GM18502 (cell line): ENCODE results near the gene CACYBP.
"Not testable (repeated sequence)": the region's sequence is repeated elsewhere in the genome, so short reads cannot be mapped to it uniquely, and the experiment has no call there.

Experiments
- ATAC-seq: cut with Tn5 transposase; IDR thresholded peaks from one replicate; pipeline ENCODE4 v1.9.1; 2021; ENCODE audit warnings: mild to moderate bottlenecking; ENCODE audit not compliant: unreplicated experiment, poor library complexity

Gene CACYBP

GRCh38 chr1:175002910-175003517, 3.3 kb downstream of the CACYBP start:
- ATAC-seq = no peak

DNA sequence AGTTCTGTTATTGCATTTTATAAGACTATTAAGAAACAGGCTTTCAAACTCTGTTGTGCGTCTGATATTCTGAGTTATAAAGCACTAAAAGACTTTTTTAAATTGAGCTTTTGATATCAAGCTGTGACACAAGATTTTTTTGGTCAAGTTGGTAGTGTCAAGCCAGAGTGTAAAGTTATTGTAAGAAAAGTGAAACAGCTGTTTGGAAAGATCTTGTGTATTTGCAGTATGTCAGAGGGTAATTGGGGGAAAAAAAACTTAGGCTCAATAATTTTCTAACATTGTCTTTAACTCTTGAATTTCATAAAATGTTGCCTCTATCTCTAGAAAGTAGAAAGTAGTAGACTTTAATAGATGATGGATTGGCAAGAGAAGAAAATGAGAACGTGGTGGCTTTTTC, 3.8 kb downstream of the CACYBP start:
- ATAC-seq = no peak

DNA sequence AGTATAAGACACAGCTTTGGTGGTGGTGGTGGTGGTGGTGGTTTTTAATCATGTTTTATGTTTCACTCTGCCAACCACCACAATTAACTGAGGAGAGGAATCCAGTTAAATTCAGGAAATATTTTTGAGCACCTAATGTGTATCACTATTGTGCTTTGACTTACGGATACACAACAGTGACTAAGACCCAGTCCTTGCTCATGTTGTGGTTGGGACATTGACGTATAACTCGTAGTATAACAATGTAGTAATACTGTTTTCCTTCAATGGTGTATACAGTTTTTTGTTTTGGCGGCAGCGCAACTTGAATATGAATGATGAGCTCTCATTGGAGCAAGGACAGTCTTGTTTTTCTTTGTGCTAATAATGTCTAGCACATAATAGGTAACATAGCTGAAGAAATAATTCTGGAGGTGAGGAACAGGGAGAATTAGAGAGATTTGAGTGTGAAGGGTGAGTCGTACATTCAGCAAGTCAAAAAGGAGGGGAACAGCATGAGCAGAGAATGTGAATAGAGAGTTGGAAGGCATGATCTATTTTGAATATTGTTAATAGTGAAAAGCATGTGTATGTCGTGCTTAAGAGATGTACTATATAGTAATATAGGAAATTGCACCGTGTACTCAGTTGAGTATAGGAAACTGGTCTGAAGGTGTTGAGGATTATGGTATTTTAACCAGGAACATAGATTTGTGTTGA, 5.5 kb downstream of the CACYBP start:
- ATAC-seq = no peak

DNA sequence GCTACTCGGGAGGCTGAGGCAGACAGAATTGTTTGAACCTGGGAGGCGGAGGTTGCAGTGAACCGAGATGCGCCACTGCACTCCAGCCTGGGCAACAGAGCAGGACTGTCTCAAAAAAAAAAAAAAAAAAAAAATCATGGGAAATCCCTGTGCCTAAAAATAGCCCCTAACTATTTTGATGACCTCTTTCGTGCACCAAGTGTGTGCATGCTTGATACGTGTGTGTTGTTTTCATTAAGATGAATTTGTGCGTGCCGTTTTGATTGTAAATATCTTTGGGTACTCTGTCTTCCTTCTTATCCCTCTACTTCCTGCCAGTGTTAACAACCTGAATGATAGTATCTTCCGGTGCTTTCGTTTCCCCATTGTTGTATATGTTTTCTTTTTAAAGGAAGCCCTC, 9.8 kb downstream of the CACYBP start:
- no peak for ATAC-seq

- no peak for ATAC-seq
Observed at GRCh38 chr1:175013445-175013844, 13.7 kb downstream of the CACYBP start.

DNA sequence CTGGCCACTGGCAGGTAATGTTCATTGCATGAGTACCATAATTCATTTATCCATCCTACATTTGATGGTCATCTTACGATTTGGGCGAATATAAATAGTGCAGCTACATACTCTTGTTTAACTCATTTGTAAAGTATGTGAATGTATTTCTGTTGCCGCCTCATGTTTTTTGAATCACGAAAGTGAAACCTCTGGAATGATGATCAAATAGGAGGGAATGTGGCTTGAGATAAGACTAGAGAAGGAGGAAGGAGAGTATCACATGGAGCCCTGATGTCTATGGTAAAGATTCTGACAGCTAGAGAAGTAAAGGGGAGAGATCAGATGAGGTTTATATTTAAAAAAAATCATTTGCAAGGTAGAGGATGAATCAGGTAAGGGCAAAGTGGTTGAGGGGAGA, 15.5 kb downstream of the CACYBP start:
- no peak for ATAC-seq

GRCh38 chr1:175019524-175019923, 19.8 kb downstream of the CACYBP start:
- ATAC-seq = no peak

DNA sequence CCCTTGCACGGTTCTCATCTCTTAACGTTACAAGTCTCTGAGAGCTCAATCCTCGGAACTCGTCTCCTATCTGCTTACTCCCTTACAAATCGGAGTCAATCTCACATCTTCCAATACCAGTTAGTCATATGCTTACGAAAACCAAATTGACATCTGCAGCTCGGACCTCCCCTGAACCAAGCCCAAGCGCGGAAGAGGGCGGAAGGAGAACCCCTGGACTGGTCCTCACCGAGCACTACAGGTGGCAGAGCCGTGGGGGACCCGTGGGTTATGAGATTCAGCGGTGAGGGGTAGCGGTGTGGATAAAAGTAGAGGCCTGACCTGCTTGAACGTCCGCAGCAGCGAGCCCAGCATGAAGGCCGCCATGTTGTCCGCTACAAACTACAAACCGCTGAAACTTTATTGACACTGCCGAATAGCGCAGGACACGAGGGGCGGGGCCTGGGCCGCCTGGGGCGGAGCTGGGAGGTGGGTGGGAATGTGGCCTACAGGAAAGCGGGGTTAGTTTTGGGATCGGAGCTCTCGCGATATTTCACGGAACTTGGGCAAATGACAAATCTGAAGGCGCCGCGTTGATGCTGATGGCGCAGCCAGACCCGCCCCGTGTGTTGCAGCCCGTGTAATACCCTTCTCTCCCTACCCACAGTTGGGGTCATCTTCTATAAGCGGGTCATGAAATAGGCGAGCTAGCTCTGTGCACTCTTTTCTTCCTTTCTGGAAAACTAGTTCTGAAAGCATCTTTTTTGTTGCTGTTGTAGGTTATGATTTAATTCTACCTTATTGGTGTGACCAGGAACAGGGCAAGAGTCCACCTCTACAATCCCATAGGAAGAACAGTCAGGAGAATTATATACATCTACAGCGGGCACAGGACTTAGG, 23.5 kb downstream of the CACYBP start, which contains the start of gene MRPS14:
Gene MRPS14 (minus strand): TSS at position 383 of the 879 bp plus-strand sequence. CDS start 17 bp downstream, at position 366.
- ATAC-seq = peak; percentile 94

- ATAC-seq = not testable (repeated sequence)
Observed at GRCh38 chr1:175023922-175024242, 24.1 kb downstream of the CACYBP start.

DNA sequence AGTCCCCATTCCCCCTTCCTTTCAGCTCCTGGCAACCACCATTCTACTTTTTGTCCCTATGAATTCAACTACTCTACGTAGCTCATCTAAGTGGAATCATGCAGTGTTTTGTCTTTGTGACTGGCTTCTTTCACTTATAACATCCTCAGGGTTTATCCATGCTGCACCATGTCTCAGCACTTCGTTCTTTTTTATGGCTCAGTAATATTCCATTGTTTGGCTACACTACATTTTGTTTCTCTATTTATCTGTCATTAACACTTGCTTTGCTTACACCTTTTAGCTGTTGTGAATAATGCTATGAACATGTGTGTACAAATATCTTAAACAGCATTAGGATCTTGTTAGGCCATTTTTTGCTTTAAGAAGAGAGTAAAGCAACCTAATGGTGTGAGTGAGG, 25.0 kb downstream of the CACYBP start:
- no peak for ATAC-seq

DNA sequence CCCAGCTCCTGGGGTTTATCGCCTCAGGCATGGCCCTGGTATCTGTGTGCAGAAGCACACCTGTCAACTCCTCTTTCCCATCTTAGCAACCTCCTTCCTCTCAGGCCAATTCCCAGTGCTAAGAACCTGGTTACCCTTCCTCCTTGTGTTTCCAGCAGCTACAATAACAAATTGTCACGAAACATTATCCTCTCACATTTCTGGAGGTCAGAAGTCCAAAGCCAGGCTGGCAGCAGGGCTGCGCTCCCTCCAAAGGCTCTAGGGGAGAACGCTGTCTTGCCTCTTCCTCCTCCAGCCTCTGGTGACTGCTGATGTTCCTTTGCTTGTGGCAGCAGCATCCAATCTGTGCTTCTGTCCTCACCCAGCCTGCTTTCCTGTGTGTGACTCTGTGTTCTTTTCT, 34.2 kb downstream of the CACYBP start:
- no peak for ATAC-seq

- no peak for ATAC-seq
Observed at GRCh38 chr1:175034775-175035174, 35.0 kb downstream of the CACYBP start.

DNA sequence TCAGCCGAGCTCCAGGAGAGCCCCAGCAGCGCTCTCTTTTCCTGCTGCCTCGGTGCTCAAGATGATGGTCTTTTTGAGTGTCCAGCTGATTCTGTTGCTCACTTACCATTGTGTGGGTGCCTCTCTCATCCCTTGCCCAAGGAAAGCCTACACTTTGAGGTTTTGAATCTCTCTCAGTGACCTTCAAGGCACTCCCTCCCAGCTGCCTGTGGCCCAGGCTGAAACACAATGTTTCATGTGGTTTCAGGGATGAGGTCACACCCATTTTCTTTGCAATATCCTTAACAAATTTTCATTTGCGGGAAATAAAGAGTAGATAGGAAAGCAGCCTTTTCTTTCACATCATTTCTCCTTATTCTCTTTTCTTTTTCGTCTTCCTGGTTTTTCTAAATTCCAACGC, 36.1 kb downstream of the CACYBP start:
- no peak for ATAC-seq

- no peak for ATAC-seq
Observed at GRCh38 chr1:175036476-175036875, 36.7 kb downstream of the CACYBP start.

- no peak for ATAC-seq
Observed at GRCh38 chr1:175037416-175037815, 37.7 kb downstream of the CACYBP start.

- ATAC-seq = no peak
Observed at GRCh38 chr1:175040324-175040879, 40.7 kb downstream of the CACYBP start.

DNA sequence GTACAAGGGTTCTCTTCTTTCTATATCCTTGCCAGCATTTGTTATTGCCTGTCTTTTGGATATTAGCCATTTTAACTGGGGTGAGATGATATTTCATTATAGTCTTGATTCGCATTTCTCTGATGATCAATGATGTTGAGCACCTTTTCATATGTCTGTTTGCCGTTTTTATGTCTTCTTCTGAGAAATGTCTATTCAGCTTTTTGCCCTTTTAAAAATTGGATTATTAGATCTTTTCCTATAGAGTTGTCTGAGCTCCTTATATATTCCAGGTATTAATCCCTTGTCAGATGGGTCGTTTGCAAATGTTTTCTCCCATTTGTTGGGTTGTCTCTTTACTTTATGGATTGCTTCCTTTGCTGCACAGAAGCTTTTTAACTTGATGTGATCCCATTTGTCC, 42.9 kb downstream of the CACYBP start:
- no peak for ATAC-seq

GRCh38 chr1:175043824-175044223, 44.1 kb downstream of the CACYBP start:
- no peak for ATAC-seq

DNA sequence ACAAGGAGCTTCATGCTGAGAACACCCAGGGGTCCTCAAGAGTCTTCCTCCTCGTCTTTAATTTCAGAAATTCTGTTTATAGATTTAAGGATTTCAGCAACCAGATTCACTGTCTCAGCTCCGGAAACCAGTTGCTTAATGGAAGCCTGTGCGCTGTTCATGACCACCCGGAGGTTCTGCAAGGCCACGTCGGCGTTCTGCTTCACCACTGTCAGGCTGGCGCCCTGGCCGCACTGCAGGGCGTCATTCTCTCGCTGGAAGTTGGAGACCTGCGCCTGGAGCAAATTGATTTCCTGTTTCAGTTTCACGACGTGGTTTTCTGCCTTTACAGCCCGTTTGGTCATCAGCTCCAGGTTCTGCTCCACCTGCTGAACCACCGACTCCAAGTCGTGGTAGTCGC, 44.8 kb downstream of the CACYBP start:
- ATAC-seq = not testable (repeated sequence)

- ATAC-seq = no peak
Observed at GRCh38 chr1:175045097-175045496, 45.4 kb downstream of the CACYBP start.

GRCh38 chr1:175045519-175045918, 45.8 kb downstream of the CACYBP start:
- ATAC-seq = no peak
